ENCODE measurements around the gene WIPI1. TPM values are rescaled to one million over a fixed set of nuclear protein-coding genes. Genes with fewer than 3 reads are reported as not detected.
A peak's percentile ranks its signal among the peaks of the same experiment; 100 is the strongest.
"Not testable (repeated sequence)": the region's sequence is repeated elsewhere in the genome, so short reads cannot be mapped to it uniquely, and the experiment has no call there.

The WIPI1 gene
- total and polyA plus RNA-seq, 7 donors = 18.9 to 78.8 (median 28.5) TPM

- Histone ChIP-seq H3K36me3 (peaks cover 10 to 82% (median 23%) of the 10 kb centered on the region in 4 donors), H3K9me3 (no peaks in the 10 kb centered on the region), H3K4me3 (no peak overlapping the region), H3K27me3 (no peaks in the 10 kb centered on the region), H3K4me1 (no peaks in the 10 kb centered on the region), H3K27ac (no peak overlapping the region)
- DNase-seq = no peak
- 95 to 96% methylated on average over 8 of the region's 8 CpGs for WGBS, 2 donors
- TF ChIP-seq EP300 (IDR thresholded peaks at IDR 0.05) (no peak), POLR2A (IDR thresholded peaks at IDR 0.05) (no peak), CTCF (IDR thresholded peaks at IDR 0.05) (no peak), POLR2AphosphoS5 (IDR thresholded peaks at IDR 0.05) (no peak)
- intact Hi-C loops (cut with DNase I) = no loop called here
These were observed 34.5 kb downstream of the WIPI1 start for GRCh38 chr17:68422821-68423220.

GRCh38 chr17:68421486-68421885 lies 35.8 kb downstream of the WIPI1 start:
- WGBS, 2 donors = 88 to 92% methylated on average over 9 of the region's 9 CpGs
- Histone ChIP-seq H3K27ac (no peak overlapping the region), H3K4me3 (no peak overlapping the region), H3K4me1 (no peaks in the 10 kb centered on the region), H3K27me3 (no peaks in the 10 kb centered on the region), H3K36me3 (peaks cover 10 to 69% (median 23%) of the 10 kb centered on the region in 4 donors), H3K9me3 (no peaks in the 10 kb centered on the region)
- intact Hi-C loops (cut with DNase I) = no loop called here
- no peak for TF ChIP-seq EP300 (IDR thresholded peaks at IDR 0.05)
- TF ChIP-seq CTCF (IDR thresholded peaks at IDR 0.05) = no peak
- TF ChIP-seq POLR2A (IDR thresholded peaks at IDR 0.05) = no peak
- no peak for TF ChIP-seq POLR2AphosphoS5 (IDR thresholded peaks at IDR 0.05)
- no peak for DNase-seq

GRCh38 chr17:68420065-68420464 lies 37.2 kb downstream of the WIPI1 start:
- no peak for TF ChIP-seq CTCF (IDR thresholded peaks at IDR 0.05)
- H3K36me3 ChIP-seq = peaks cover 0 to 55% (median 20%) of the 10 kb centered on the region in 4 donors
- WGBS, 2 donors = 93 to 96% methylated on average over 14 of the region's 14 CpGs
- no peak for DNase-seq
- no peak overlapping the region for H3K27ac ChIP-seq
- H3K4me3 ChIP-seq = no peak overlapping the region
- peaks cover 0 to 10% (median 0%) of the 10 kb centered on the region in 3 donors for H3K27me3 ChIP-seq
- H3K9me3 ChIP-seq = peaks cover 0 to 3% (median 0%) of the 10 kb centered on the region in 4 donors
- H3K4me1 ChIP-seq = no peaks in the 10 kb centered on the region
- intact Hi-C loops (cut with DNase I) = no loop called here

GRCh38 chr17:68418876-68419275 lies 38.4 kb downstream of the WIPI1 start:
- Histone ChIP-seq H3K9me3 (peaks cover 0 to 5% (median 2%) of the 10 kb centered on the region in 4 donors), H3K36me3 (peaks cover 0 to 43% (median 17%) of the 10 kb centered on the region in 4 donors), H3K27ac (no peak overlapping the region), H3K4me3 (no peak overlapping the region), H3K4me1 (no peaks in the 10 kb centered on the region), H3K27me3 (peaks cover 0 to 12% (median 0%) of the 10 kb centered on the region in 3 donors)
- 81 to 92% methylated on average over 4 of the region's 4 CpGs for WGBS, 2 donors
- DNase-seq = no peak
- TF ChIP-seq POLR2A (IDR thresholded peaks at IDR 0.05) (no peak), EP300 (IDR thresholded peaks at IDR 0.05) (no peak), CTCF (IDR thresholded peaks at IDR 0.05) (no peak), POLR2AphosphoS5 (IDR thresholded peaks at IDR 0.05) (no peak)
- intact Hi-C loops (cut with DNase I) = no loop called here

- Histone ChIP-seq H3K27ac (no peak overlapping the region), H3K4me3 (no peak overlapping the region), H3K36me3 (peaks cover 0 to 28% (median 13%) of the 10 kb centered on the region in 4 donors), H3K4me1 (no peaks in the 10 kb centered on the region), H3K27me3 (peaks cover 0 to 12% (median 0%) of the 10 kb centered on the region in 3 donors), H3K9me3 (peaks cover 0 to 5% (median 2%) of the 10 kb centered on the region in 4 donors)
- WGBS, 2 donors = 96 to 97% methylated on average over 3 of the region's 3 CpGs
- peak; percentile 19 for DNase-seq
- TF ChIP-seq EP300 (IDR thresholded peaks at IDR 0.05) (no peak), POLR2A (IDR thresholded peaks at IDR 0.05) (no peak), POLR2AphosphoS5 (IDR thresholded peaks at IDR 0.05) (no peak), CTCF (IDR thresholded peaks at IDR 0.05) (no peak)
- intact Hi-C loops (cut with DNase I) = no loop called here
These were observed 40.0 kb downstream of the WIPI1 start for GRCh38 chr17:68417317-68417716.

GRCh38 chr17:68414901-68415300 lies 42.4 kb downstream of the WIPI1 start:
- H3K27me3 ChIP-seq = peaks cover 0 to 12% (median 0%) of the 10 kb centered on the region in 3 donors
- H3K36me3 ChIP-seq = not testable (repeated sequence)

GRCh38 chr17:68413597-68414560 lies 43.4 kb downstream of the WIPI1 start:
- not testable (repeated sequence) for H3K27ac ChIP-seq
- WGBS, 2 donors = 2 to 16% methylated on average over 34 of the region's 34 CpGs
- peak overlapping the region in 3 of 4 donors; percentile 25 to 34 (median 32) for H3K4me3 ChIP-seq

More at GRCh38 chr17:68414901-68415300, 42.4 kb downstream of the WIPI1 start:
- H3K9me3 ChIP-seq; intact Hi-C loops (cut with DNase I); H3K27ac ChIP-seq; DNase-seq; H3K4me3 ChIP-seq; H3K4me1 ChIP-seq: not testable (repeated sequence)

More at GRCh38 chr17:68413597-68414560, 43.4 kb downstream of the WIPI1 start:
- H3K4me1 ChIP-seq; H3K9me3 ChIP-seq; H3K36me3 ChIP-seq; intact Hi-C loops (cut with DNase I): not testable (repeated sequence)
- DNase-seq = peak; percentile 65
- H3K27me3 ChIP-seq = peaks cover 0 to 12% (median 0%) of the 10 kb centered on the region in 3 donors
